Astrocyte (in vitro differentiated cells and primary cell): Measurements from ENCODE around the gene WBP1. TPM values are rescaled to one million over a fixed set of nuclear protein-coding genes. Genes with fewer than 3 reads are reported as not detected.
"Not testable (repeated sequence)": the region's sequence is repeated elsewhere in the genome, so short reads cannot be mapped to it uniquely, and the experiment has no call there.

Experiments used
- DNase-seq: peaks from one replicate; pipeline ENCODE4 v3.0.0-alpha.2; 2010; ENCODE audit warnings: low read depth
- FAIRE-seq: peaks from 2 replicates; lab custom pipeline; 2011; peaks lifted over from hg19 to GRCh38; lab: Jason Lieb, UNC
- H2AFZ ChIP-seq: 2 replicates; pipeline ENCODE4 v1.6.0; 2012; ENCODE audit warnings: low read depth, low read length, inconsistent platforms
- H3K27ac ChIP-seq: 2 replicates; pipeline ENCODE4 v1.5.1; 2011; ENCODE audit warnings: low read depth, low read length, inconsistent platforms
- H3K27me3 ChIP-seq: 2 replicates; pipeline ENCODE4 v1.6.0; 2011; ENCODE audit warnings: low read length, inconsistent platforms; ENCODE audit not compliant: insufficient read depth
- H3K36me3 ChIP-seq: 2 replicates; pipeline ENCODE4 v1.5.1; 2011; ENCODE audit warnings: low read length, inconsistent platforms; ENCODE audit not compliant: insufficient read depth
- H3K4me1 ChIP-seq: 2 replicates; pipeline ENCODE4 v1.5.1; 2011; ENCODE audit warnings: low read length, inconsistent platforms; ENCODE audit not compliant: insufficient read depth
- H3K4me2 ChIP-seq: 2 replicates; pipeline ENCODE4 v1.6.0; 2012; ENCODE audit warnings: low read length, inconsistent platforms
- H3K4me3 ChIP-seq: 2 replicates; pipeline ENCODE4 v1.5.1; 2011; ENCODE audit warnings: low read depth, mild to moderate bottlenecking, low read length, inconsistent platforms; ENCODE audit not compliant: insufficient read depth
- H3K79me2 ChIP-seq: 2 replicates; pipeline ENCODE4 v1.6.0; 2012; ENCODE audit warnings: mild to moderate bottlenecking, low read length, inconsistent platforms; ENCODE audit not compliant: insufficient read depth
- H3K9ac ChIP-seq: 2 replicates; pipeline ENCODE4 v1.6.0; 2012; ENCODE audit warnings: mild to moderate bottlenecking, low read length, inconsistent platforms
- H3K9me3 ChIP-seq: 2 replicates; pipeline ENCODE4 v1.5.1; 2012; ENCODE audit warnings: low read depth, mild to moderate bottlenecking, low read length, inconsistent platforms; ENCODE audit not compliant: insufficient read depth
- H4K20me1 ChIP-seq: 2 replicates; pipeline ENCODE4 v1.6.0; 2012; ENCODE audit warnings: low read length, inconsistent platforms; ENCODE audit not compliant: insufficient read depth
- H3K27ac Mint-ChIP-seq: one replicate; pipeline ENCODE4 v1.8.0; 2021; ENCODE audit warnings: mild to moderate bottlenecking, mixed read lengths; ENCODE audit not compliant: unreplicated experiment
- H3K27me3 Mint-ChIP-seq: one replicate; pipeline ENCODE4 v1.8.0; 2021; ENCODE audit warnings: low read depth, mixed read lengths; ENCODE audit not compliant: unreplicated experiment
- H3K36me3 Mint-ChIP-seq: one replicate; pipeline ENCODE4 v1.8.0; 2021; ENCODE audit warnings: low read depth, mixed read lengths; ENCODE audit not compliant: unreplicated experiment
- H3K4me1 Mint-ChIP-seq: one replicate; pipeline ENCODE4 v1.8.0; 2021; ENCODE audit warnings: low read depth, mixed read lengths; ENCODE audit not compliant: unreplicated experiment
- H3K4me3 Mint-ChIP-seq: one replicate; pipeline ENCODE4 v1.8.0; 2021; ENCODE audit warnings: mild to moderate bottlenecking, moderate library complexity, mixed read lengths; ENCODE audit not compliant: unreplicated experiment
- H3K9me3 Mint-ChIP-seq: one replicate; pipeline ENCODE4 v1.8.0; 2021; ENCODE audit warnings: mild to moderate bottlenecking, mixed read lengths; ENCODE audit not compliant: unreplicated experiment
- CTCF ChIP-seq: IDR thresholded peaks from 2 replicates; pipeline ENCODE4 v1.5.1; 2011; ENCODE audit warnings: low read depth, mild to moderate bottlenecking, inconsistent platforms, low read length, moderate library complexity; ENCODE audit not compliant: insufficient read depth
- EZH2 ChIP-seq: IDR thresholded peaks from 2 replicates; pipeline ENCODE4 v1.6.1; 2012; ENCODE audit warnings: mild to moderate bottlenecking, low read length, inconsistent platforms; ENCODE audit not compliant: insufficient read depth
- total RNA-seq: library from RNA; stranded (reverse); gene quantifications from 2 replicates; pipeline ENCODE4 v1.2.1, GENCODE V29; 2021

WBP1 gene
- total RNA-seq, 1 donor from 2014 or later: 56.4 TPM

DNA sequence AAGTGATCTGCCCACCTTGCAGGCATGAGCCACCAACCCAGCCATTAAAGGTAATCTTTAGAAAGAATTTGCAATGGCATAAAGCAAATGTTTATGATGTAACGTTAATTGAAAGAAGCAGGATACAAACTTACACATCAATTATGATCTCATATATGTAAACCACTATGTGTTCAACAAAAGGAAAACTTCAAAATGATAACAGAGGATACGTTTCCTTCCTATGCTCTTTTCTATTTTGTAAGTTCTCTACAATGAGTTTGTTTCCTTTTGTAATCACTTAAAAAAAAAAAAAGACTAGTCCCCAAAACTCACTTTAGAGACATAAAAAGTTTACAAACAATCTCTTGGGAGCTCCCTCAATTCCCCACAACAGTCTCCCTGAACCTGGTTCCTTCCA is 38.2 kb upstream of the WBP1 start:
- peaks cover 8% of the 10 kb centered on the region for H3K27me3 ChIP-seq
- H3K9ac ChIP-seq: no peak overlapping the region
- no peaks in the 10 kb centered on the region for H3K79me2 ChIP-seq
- FAIRE-seq (no peak), DNase-seq (no peak)
- H3K9me3 Mint-ChIP-seq: no peaks in the 10 kb centered on the region
- H3K4me3 ChIP-seq: no peak overlapping the region
- no peaks in the 10 kb centered on the region for H3K36me3 ChIP-seq
- H3K4me3 Mint-ChIP-seq: peak overlapping the region; percentile 74
- peak overlapping the region; percentile 77 for H3K27ac Mint-ChIP-seq
- peaks cover 8% of the 10 kb centered on the region for H3K27me3 Mint-ChIP-seq
- H3K4me1 Mint-ChIP-seq: peaks cover 15% of the 10 kb centered on the region
- no peaks in the 10 kb centered on the region for H3K9me3 ChIP-seq
- no peak overlapping the region for H3K4me2 ChIP-seq
- TF ChIP-seq CTCF (no peak), EZH2 (no peak)
- no peak overlapping the region for H2AFZ ChIP-seq
- H3K36me3 Mint-ChIP-seq: peaks cover 4% of the 10 kb centered on the region
- no peaks in the 10 kb centered on the region for H4K20me1 ChIP-seq
- H3K4me1 ChIP-seq: peaks cover 27% of the 10 kb centered on the region
- H3K27ac ChIP-seq: no peak overlapping the region

DNA sequence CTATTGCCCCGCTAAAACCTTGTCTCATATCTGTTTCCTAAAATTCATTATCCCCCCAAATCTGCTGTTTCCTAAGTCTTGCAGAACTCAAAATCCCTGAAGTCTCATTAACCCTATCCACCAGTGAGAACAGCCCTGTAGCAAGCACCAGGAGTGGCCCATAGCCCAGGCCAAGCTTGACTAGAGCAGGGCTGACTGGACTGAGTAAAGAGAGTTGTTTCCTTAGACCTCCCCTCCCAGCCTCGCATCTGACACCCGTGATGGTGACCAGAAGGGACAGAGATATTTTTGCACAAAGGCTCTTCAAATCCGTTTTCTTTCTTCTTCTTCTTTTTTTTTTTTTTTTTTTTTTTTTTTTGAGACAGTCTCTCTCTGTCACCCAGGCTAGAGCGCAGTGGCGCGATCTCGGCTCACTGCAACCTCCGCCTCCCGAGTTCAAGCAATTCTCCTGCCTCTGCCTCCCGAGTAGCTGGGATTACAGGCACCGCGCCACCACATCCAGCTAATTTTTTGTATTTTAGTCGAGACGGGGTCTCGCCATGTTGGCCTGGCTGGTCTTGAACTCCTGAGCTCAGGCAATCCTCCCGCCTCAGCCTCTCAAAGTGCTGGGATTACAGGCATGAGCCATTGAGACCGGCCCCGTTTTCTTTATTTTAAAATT is 37.7 kb upstream of the WBP1 start:
- not testable (repeated sequence) for H3K27me3 ChIP-seq
- H3K27ac Mint-ChIP-seq: peak overlapping the region; percentile 77

GRCh38 chr2:74421221-74421870 is 36.9 kb upstream of the WBP1 start, which contains the start of the genes C2orf81 and WDR54:
Gene C2orf81, minus strand, starts transcription at chr2:74421619. Its CDS starts 59 bp downstream, at chr2:74421560.
Gene WDR54, plus strand, starts transcription at chr2:74421730. Its CDS starts 424 bp downstream, at chr2:74422154.
- peak within 1 kb of the TSS; percentile 92 for H3K27ac Mint-ChIP-seq
- no peaks in the 10 kb centered on the region for H3K9me3 Mint-ChIP-seq
- H3K4me2 ChIP-seq: peak within 1 kb of the TSS; percentile 99
- TF ChIP-seq CTCF (no peak), EZH2 (no peak)
- H3K79me2 ChIP-seq: no peaks in the 10 kb centered on the region
- peak; percentile 68 for DNase-seq
- peaks cover 5% of the 10 kb centered on the region for H3K27me3 Mint-ChIP-seq
- H3K4me3 Mint-ChIP-seq: peak within 1 kb of the TSS; percentile 98
- peak within 1 kb of the TSS; percentile 86 for H3K9ac ChIP-seq
- H4K20me1 ChIP-seq: no peaks in the 10 kb centered on the region
- peak within 1 kb of the TSS; percentile 93 for H3K4me3 ChIP-seq
- H3K27ac ChIP-seq: peak within 1 kb of the TSS; percentile 69
- peaks cover 27% of the 10 kb centered on the region for H3K4me1 ChIP-seq
- H3K4me1 Mint-ChIP-seq: peaks cover 23% of the 10 kb centered on the region
- H3K27me3 ChIP-seq: no peaks in the 10 kb centered on the region
- H3K36me3 Mint-ChIP-seq: peaks cover 8% of the 10 kb centered on the region
- no peaks in the 10 kb centered on the region for H3K9me3 ChIP-seq
- peaks cover 4% of the 10 kb centered on the region for H3K36me3 ChIP-seq
- H2AFZ ChIP-seq: peak within 1 kb of the TSS; percentile 95
- no peak for FAIRE-seq

More for the DNA sequence above, 37.7 kb upstream of the WBP1 start:
- H3K4me1 ChIP-seq: peaks cover 28% of the 10 kb centered on the region
- not testable (repeated sequence) for H3K9me3 Mint-ChIP-seq, FAIRE-seq, H3K36me3 ChIP-seq, H4K20me1 ChIP-seq, H3K9ac ChIP-seq, H3K79me2 ChIP-seq, H3K36me3 Mint-ChIP-seq, H3K9me3 ChIP-seq, H3K27me3 Mint-ChIP-seq, H2AFZ ChIP-seq, H3K27ac ChIP-seq, DNase-seq
- Mint-ChIP-seq H3K4me1 (peaks cover 21% of the 10 kb centered on the region), H3K4me3 (peak overlapping the region; percentile 98)
- peak overlapping the region; percentile 99 for H3K4me2 ChIP-seq
- peak overlapping the region; percentile 93 for H3K4me3 ChIP-seq
